ENCODE measurements around the gene ARHGAP32. TPM values are rescaled to one million over a fixed set of nuclear protein-coding genes. Genes with fewer than 3 reads are reported as not detected.
"Not testable (repeated sequence)": the region's sequence is repeated elsewhere in the genome, so short reads cannot be mapped to it uniquely, and the experiment has no call there.

The ARHGAP32 gene
- total RNA-seq, 1 donor from 2014 or later: 4.2 TPM

DNA sequence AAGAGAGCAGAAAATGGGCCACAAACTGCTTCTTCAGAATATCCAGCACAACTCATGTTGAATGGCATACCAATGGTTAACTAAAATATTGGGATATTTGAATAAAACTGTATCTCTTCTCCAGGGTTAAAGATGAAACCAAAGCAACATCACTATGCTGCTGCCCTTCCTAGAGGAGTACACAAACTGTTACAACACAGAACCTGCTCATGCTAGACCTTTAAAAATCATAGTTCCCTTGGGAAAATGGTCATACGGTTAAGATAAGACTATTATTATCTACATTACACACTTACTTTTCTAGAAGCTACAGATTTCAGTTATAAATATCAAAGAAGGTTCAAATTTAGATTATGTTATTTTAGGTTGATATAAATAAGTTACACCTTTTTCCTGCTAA, 170.8 kb downstream of the ARHGAP32 start:
- DNase-seq (ENCODE audit: low read depth): no peak
- TF ChIP-seq CTCF (conservative IDR thresholded peaks at IDR 0.05; ENCODE audit: low read depth, low read length): no peak
- no peak overlapping the region for H3K4me3 ChIP-seq (ENCODE audit: low read depth, low read length)

- H3K4me3 ChIP-seq (ENCODE audit: low read depth, low read length): no peak overlapping the region
- no peak for DNase-seq (ENCODE audit: low read depth)
- TF ChIP-seq CTCF (conservative IDR thresholded peaks at IDR 0.05; ENCODE audit: low read depth, low read length): no peak
Observed at GRCh38 chr11:129018991-129019390, 173.1 kb downstream of the ARHGAP32 start.

DNA sequence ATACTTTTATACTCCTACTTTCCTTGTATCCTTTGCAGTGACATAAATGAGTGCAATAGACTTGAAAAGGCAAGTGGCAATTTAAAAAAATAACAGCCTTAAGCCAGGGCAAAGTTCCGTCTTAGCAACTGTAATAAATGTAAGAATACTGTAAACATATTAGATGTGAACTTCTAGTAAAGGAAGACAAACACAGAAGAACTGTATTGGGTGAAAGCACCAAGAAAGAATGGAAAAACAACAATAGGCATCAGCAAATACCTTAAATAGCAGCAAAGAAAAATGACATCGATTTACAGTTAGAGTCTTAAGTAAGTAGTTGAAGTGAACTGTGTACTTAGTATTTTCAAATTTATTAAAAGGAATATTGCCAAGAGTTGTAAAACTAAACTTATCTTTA, 174.0 kb downstream of the ARHGAP32 start:
- H3K4me3 ChIP-seq (ENCODE audit: low read depth, low read length): no peak overlapping the region
- DNase-seq (ENCODE audit: low read depth): no peak
- TF ChIP-seq CTCF (conservative IDR thresholded peaks at IDR 0.05; ENCODE audit: low read depth, low read length): no peak

GRCh38 chr11:129013737-129014475, 178.2 kb downstream of the ARHGAP32 start:
- no peak for TF ChIP-seq CTCF (conservative IDR thresholded peaks at IDR 0.05; ENCODE audit: low read depth, low read length)
- H3K4me3 ChIP-seq (ENCODE audit: low read depth, low read length): no peak overlapping the region
- no peak for DNase-seq (ENCODE audit: low read depth)

DNA sequence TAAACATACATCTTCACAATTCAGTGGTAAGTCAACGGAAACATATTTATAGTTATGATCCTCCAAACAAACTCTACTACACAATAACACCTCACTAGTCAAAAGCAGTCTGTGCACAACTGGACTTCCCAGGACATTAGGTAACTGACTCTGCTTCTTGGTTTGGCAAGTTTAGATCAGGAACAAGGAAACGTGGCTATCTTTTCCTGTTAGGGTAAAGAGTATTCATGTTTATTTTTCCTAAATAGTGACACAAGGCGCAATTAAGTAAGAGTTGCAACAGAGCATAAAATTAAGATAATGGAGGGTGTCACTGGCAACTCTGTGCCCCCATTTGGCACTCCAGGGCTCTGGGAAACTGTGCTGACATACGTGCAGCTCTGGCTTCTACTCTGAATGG, 179.2 kb downstream of the ARHGAP32 start:
- no peak for DNase-seq (ENCODE audit: low read depth)
- no peak overlapping the region for H3K4me3 ChIP-seq (ENCODE audit: low read depth, low read length)
- no peak for TF ChIP-seq CTCF (conservative IDR thresholded peaks at IDR 0.05; ENCODE audit: low read depth, low read length)

- TF ChIP-seq CTCF (conservative IDR thresholded peaks at IDR 0.05; ENCODE audit: low read depth, low read length): no peak
- H3K4me3 ChIP-seq (ENCODE audit: low read depth, low read length): no peak overlapping the region
- no peak for DNase-seq (ENCODE audit: low read depth)
Observed at GRCh38 chr11:129006161-129006560, 186.0 kb downstream of the ARHGAP32 start.

- not testable (repeated sequence) for H3K4me3 ChIP-seq (ENCODE audit: low read depth, low read length); DNase-seq (ENCODE audit: low read depth)
Observed at GRCh38 chr11:128999165-128999564, 193.0 kb downstream of the ARHGAP32 start.

Measured in epithelial cell of proximal tubule (primary cell).